Measurements from ENCODE around the gene WDR33. TPM values are rescaled to one million over a fixed set of nuclear protein-coding genes. Genes with fewer than 3 reads are reported as not detected.

WDR33 gene
- total and polyA plus RNA-seq, 4 donors = 8.1 to 55.1 (median 29.5) TPM

GRCh38 chr2:127658641-127659407 lies 152.1 kb downstream of the WDR33 start:
- intact Hi-C loops (cut with DNase I) = no loop called here
- peak; percentile 35 to 61 for DNase-seq
- peaks cover 0 to 2% of the 10 kb centered on the region in 2 donors for H3K36me3 ChIP-seq (ENCODE audit: control insufficient read depth in 1 of 2, insufficient read depth in 2 of 2, low read length in 1 of 2)
- no peaks in the 10 kb centered on the region for H3K4me1 ChIP-seq (ENCODE audit: control insufficient read depth in 1 of 2, insufficient read depth in 2 of 2, low read length in 2 of 2)
- no peaks in the 10 kb centered on the region for H3K27me3 ChIP-seq (ENCODE audit: control insufficient read depth in 1 of 2, insufficient read depth in 2 of 2, low read length in 1 of 2)
- H3K27ac ChIP-seq (ENCODE audit: low read depth in 1 of 2, low read length in 2 of 2) = peak overlapping the region in 1 of 2 donors; percentile 53
- no peaks in the 10 kb centered on the region for H3K9me3 ChIP-seq (ENCODE audit: control insufficient read depth, low read length)
- no peak overlapping the region for H3K4me3 ChIP-seq (ENCODE audit: low read length in 2 of 2)
- WGBS, 2 donors = 78 to 79% methylated on average over 20 of the region's 20 CpGs
- no peak for ATAC-seq (ENCODE audit: low FRiP score)

DNA sequence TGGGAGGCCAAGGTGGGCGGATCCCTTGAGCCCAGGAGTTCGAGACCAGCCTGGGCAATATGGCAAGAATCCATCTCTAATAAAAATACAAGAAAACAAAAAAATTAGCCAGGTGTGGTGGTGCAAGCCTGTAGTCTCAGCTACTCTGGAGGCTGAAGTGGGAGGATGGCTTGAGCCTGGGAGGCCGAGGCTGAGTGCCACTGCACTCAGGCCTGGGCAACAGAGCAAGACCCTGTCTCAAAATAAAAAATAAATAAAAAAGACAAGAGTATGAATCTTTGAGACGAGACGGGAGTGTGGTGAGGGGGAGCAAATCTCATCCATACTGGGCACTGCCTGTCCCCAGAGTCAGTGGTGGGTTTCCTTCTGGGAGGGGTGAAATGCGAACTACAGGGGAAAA lies 152.8 kb downstream of the WDR33 start:
- intact Hi-C loops (cut with DNase I) = no loop called here
- Histone ChIP-seq H3K4me3 (ENCODE audit: low read length in 2 of 2) (no peak overlapping the region), H3K4me1 (ENCODE audit: control insufficient read depth in 1 of 2, insufficient read depth in 2 of 2, low read length in 2 of 2) (no peaks in the 10 kb centered on the region), H3K9me3 (ENCODE audit: control insufficient read depth, low read length) (no peaks in the 10 kb centered on the region), H3K27ac (ENCODE audit: low read depth in 1 of 2, low read length in 2 of 2) (no peak overlapping the region), H3K27me3 (ENCODE audit: control insufficient read depth in 1 of 2, insufficient read depth in 2 of 2, low read length in 1 of 2) (no peaks in the 10 kb centered on the region), H3K36me3 (ENCODE audit: control insufficient read depth in 1 of 2, insufficient read depth in 2 of 2, low read length in 1 of 2) (peaks cover 0 to 2% of the 10 kb centered on the region in 2 donors)
- WGBS, 2 donors = 77 to 79% methylated on average over 6 of the region's 6 CpGs
- DNase-seq (peak in 1 of 2 donors; percentile 44), ATAC-seq (ENCODE audit: low FRiP score) (no peak)

DNA sequence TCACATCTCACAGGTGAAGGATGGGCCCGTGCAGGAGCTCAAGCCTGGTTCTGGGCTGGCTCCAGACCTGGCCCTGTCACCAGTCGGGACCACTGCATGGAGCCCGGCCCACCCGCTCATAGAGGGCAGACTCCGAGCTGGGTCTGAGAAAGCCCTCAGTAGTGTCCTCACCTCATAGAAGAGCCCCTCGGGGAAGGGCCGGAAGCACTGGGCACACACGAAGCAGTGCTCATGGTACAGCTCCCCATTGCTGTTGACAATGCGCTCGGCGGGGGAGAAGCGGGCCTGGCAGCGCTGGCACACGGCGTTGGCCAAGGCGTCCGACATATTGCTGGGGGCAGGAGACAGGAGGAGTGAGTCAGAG lies 153.8 kb downstream of the WDR33 start:
- Histone ChIP-seq H3K36me3 (ENCODE audit: control insufficient read depth in 1 of 2, insufficient read depth in 2 of 2, low read length in 1 of 2) (peaks cover 0 to 2% of the 10 kb centered on the region in 2 donors), H3K9me3 (ENCODE audit: control insufficient read depth, low read length) (no peaks in the 10 kb centered on the region), H3K27ac (ENCODE audit: low read depth in 1 of 2, low read length in 2 of 2) (no peak overlapping the region), H3K4me3 (ENCODE audit: low read length in 2 of 2) (no peak overlapping the region), H3K27me3 (ENCODE audit: control insufficient read depth in 1 of 2, insufficient read depth in 2 of 2, low read length in 1 of 2) (no peaks in the 10 kb centered on the region), H3K4me1 (ENCODE audit: control insufficient read depth in 1 of 2, insufficient read depth in 2 of 2, low read length in 2 of 2) (no peaks in the 10 kb centered on the region)
- 85 to 90% methylated on average over 17 of the region's 17 CpGs for WGBS, 2 donors
- DNase-seq (peak; percentile 37 to 63), ATAC-seq (ENCODE audit: low FRiP score) (no peak)
- intact Hi-C loops (cut with DNase I) = no loop called here

DNA sequence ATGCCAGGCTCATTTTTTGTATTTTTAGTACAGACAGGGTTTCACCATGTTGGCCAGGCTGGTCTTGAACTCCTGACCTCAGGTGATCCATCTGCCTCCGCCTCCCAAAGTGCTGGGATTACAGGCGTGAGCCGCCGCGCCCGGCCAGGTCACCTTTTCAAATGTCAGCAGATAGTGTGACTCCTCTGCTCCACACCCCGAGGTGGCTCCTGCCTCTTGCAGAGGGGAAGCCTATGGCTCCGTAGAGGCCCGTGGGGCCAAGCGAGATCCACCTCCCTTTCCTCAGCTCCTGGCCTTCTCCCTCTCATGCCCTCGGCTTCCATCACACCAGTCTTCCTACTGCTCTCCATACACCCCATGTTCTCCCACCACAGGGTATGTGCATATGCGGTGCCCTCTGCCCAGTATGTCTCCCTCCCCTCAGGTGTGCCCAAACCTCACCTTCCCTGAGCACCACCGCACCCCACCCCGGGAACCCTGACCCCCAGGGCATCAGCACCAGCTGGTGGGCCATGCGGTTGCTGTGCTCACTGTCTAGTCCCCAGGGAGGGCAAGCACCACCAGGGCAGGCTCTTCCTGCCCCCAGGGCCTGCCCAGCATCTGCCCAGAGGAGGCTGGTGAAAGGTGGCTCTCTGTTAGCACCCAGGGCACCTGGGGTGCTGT lies 154.3 kb downstream of the WDR33 start:
- Histone ChIP-seq H3K36me3 (ENCODE audit: control insufficient read depth in 1 of 2, insufficient read depth in 2 of 2, low read length in 1 of 2) (peaks cover 0 to 2% of the 10 kb centered on the region in 2 donors), H3K4me3 (ENCODE audit: low read length in 2 of 2) (no peak overlapping the region), H3K27me3 (ENCODE audit: control insufficient read depth in 1 of 2, insufficient read depth in 2 of 2, low read length in 1 of 2) (no peaks in the 10 kb centered on the region), H3K4me1 (ENCODE audit: control insufficient read depth in 1 of 2, insufficient read depth in 2 of 2, low read length in 2 of 2) (no peaks in the 10 kb centered on the region), H3K9me3 (ENCODE audit: control insufficient read depth, low read length) (no peaks in the 10 kb centered on the region), H3K27ac (ENCODE audit: low read depth in 1 of 2, low read length in 2 of 2) (no peak overlapping the region)
- DNase-seq (peak in 1 of 2 donors; percentile 30), ATAC-seq (ENCODE audit: low FRiP score) (no peak)
- intact Hi-C loops (cut with DNase I) = no loop called here
- 90% methylated on average over 15 of the region's 15 CpGs for WGBS, 2 donors

- DNase-seq (peak in 1 of 2 donors; percentile 38), ATAC-seq (ENCODE audit: low FRiP score) (no peak)
- Histone ChIP-seq H3K27ac (ENCODE audit: low read depth in 1 of 2, low read length in 2 of 2) (no peak overlapping the region), H3K9me3 (ENCODE audit: control insufficient read depth, low read length) (no peaks in the 10 kb centered on the region), H3K4me1 (ENCODE audit: control insufficient read depth in 1 of 2, insufficient read depth in 2 of 2, low read length in 2 of 2) (no peaks in the 10 kb centered on the region), H3K4me3 (ENCODE audit: low read length in 2 of 2) (no peak overlapping the region), H3K36me3 (ENCODE audit: control insufficient read depth in 1 of 2, insufficient read depth in 2 of 2, low read length in 1 of 2) (peaks cover 0 to 5% of the 10 kb centered on the region in 2 donors), H3K27me3 (ENCODE audit: control insufficient read depth in 1 of 2, insufficient read depth in 2 of 2, low read length in 1 of 2) (no peaks in the 10 kb centered on the region)
- WGBS, 2 donors = 75 to 78% methylated on average over 16 of the region's 16 CpGs
- intact Hi-C loops (cut with DNase I) = no loop called here
Measured at GRCh38 chr2:127655209-127656073, 155.5 kb downstream of the WDR33 start.

GRCh38 chr2:127654838-127655175 lies 156.2 kb downstream of the WDR33 start:
- H3K36me3 ChIP-seq (ENCODE audit: control insufficient read depth in 1 of 2, insufficient read depth in 2 of 2, low read length in 1 of 2) = peaks cover 0 to 5% of the 10 kb centered on the region in 2 donors
- no peak for ATAC-seq (ENCODE audit: low FRiP score)

GRCh38 chr2:127654084-127654837 lies 156.7 kb downstream of the WDR33 start:
- Histone ChIP-seq H3K27me3 (ENCODE audit: control insufficient read depth in 1 of 2, insufficient read depth in 2 of 2, low read length in 1 of 2) (no peaks in the 10 kb centered on the region), H3K4me1 (ENCODE audit: control insufficient read depth in 1 of 2, insufficient read depth in 2 of 2, low read length in 2 of 2) (no peaks in the 10 kb centered on the region)
- DNase-seq = peak in 1 of 2 donors; percentile 31

More at GRCh38 chr2:127654838-127655175, 156.2 kb downstream of the WDR33 start:
- Histone ChIP-seq H3K27ac (ENCODE audit: low read depth in 1 of 2, low read length in 2 of 2) (no peak overlapping the region), H3K9me3 (ENCODE audit: control insufficient read depth, low read length) (no peaks in the 10 kb centered on the region), H3K27me3 (ENCODE audit: control insufficient read depth in 1 of 2, insufficient read depth in 2 of 2, low read length in 1 of 2) (no peaks in the 10 kb centered on the region), H3K4me1 (ENCODE audit: control insufficient read depth in 1 of 2, insufficient read depth in 2 of 2, low read length in 2 of 2) (no peaks in the 10 kb centered on the region), H3K4me3 (ENCODE audit: low read length in 2 of 2) (no peak overlapping the region)
- WGBS, 2 donors = 85 to 90% methylated on average over 8 of the region's 8 CpGs
- peak in 1 of 2 donors; percentile 27 for DNase-seq
- intact Hi-C loops (cut with DNase I) = loop anchor here in 1 of 2 donors (5.0 kb wide), 2 partner anchors 42 to 138 kb away; no protein-coding TSS in a partner anchor

More at GRCh38 chr2:127654084-127654837, 156.7 kb downstream of the WDR33 start:
- Histone ChIP-seq H3K27ac (ENCODE audit: low read depth in 1 of 2, low read length in 2 of 2) (no peak overlapping the region), H3K36me3 (ENCODE audit: control insufficient read depth in 1 of 2, insufficient read depth in 2 of 2, low read length in 1 of 2) (peaks cover 0 to 5% of the 10 kb centered on the region in 2 donors), H3K9me3 (ENCODE audit: control insufficient read depth, low read length) (no peaks in the 10 kb centered on the region), H3K4me3 (ENCODE audit: low read length in 2 of 2) (no peak overlapping the region)
- no peak for ATAC-seq (ENCODE audit: low FRiP score)
- WGBS, 2 donors = 90% methylated on average over 24 of the region's 24 CpGs
- intact Hi-C loops (cut with DNase I) = loop anchor here in 1 of 2 donors (5.0 kb wide), 2 partner anchors 43 to 137 kb away; no protein-coding TSS in a partner anchor

Data from aorta (tissue), 5 donors.